NCI-H187 treated with DMSO at 0.1 percent for 48 hours (cell line): ENCODE results near the gene CMTR1.
A peak's percentile ranks its signal among the peaks of the same experiment; 100 is the strongest.
"Not testable (repeated sequence)": the region's sequence is repeated elsewhere in the genome, so short reads cannot be mapped to it uniquely, and the experiment has no call there.

Experiments used
- DNase-seq: peaks from one replicate; lab custom pipeline; 2025; lab: John Stamatoyannopoulos, UW

Gene CMTR1

GRCh38 chr6:37492991-37493660, 60.1 kb downstream of the CMTR1 start:
- DNase-seq, result no peak

GRCh38 chr6:37493661-37493995, 60.6 kb downstream of the CMTR1 start:
- no peak for DNase-seq

GRCh38 chr6:37495244-37495934, 62.4 kb downstream of the CMTR1 start:
- DNase-seq, result no peak

GRCh38 chr6:37496951-37497885, 64.2 kb downstream of the CMTR1 start:
- no peak for DNase-seq

GRCh38 chr6:37499433-37500293, 66.6 kb downstream of the CMTR1 start, which contains the start of gene CCDC167:
Gene CCDC167, minus strand, starts transcription at chr6:37499893. Its CDS starts 30 bp downstream, at chr6:37499863.
- DNase-seq, result peak; percentile 92

- no peak for DNase-seq
Measured at GRCh38 chr6:37500294-37500608, 67.2 kb downstream of the CMTR1 start.

- not testable (repeated sequence) for DNase-seq
Measured at GRCh38 chr6:37500904-37501303, 67.9 kb downstream of the CMTR1 start.

- no peak for DNase-seq
Measured at GRCh38 chr6:37501632-37502491, 68.8 kb downstream of the CMTR1 start.

GRCh38 chr6:37502703-37503291, 69.8 kb downstream of the CMTR1 start:
- DNase-seq, result no peak

GRCh38 chr6:37503309-37503965, 70.4 kb downstream of the CMTR1 start:
- no peak for DNase-seq

GRCh38 chr6:37504024-37504423, 71.0 kb downstream of the CMTR1 start:
- DNase-seq, result no peak

- no peak for DNase-seq
Measured at GRCh38 chr6:37506479-37506878, 73.5 kb downstream of the CMTR1 start.

- DNase-seq, result no peak
Measured at GRCh38 chr6:37507077-37507476, 74.1 kb downstream of the CMTR1 start.

GRCh38 chr6:37507690-37508421, 74.8 kb downstream of the CMTR1 start:
- no peak for DNase-seq

GRCh38 chr6:37511201-37511600, 78.2 kb downstream of the CMTR1 start:
- DNase-seq, result no peak

GRCh38 chr6:37511910-37512399, 78.9 kb downstream of the CMTR1 start:
- DNase-seq, result no peak

GRCh38 chr6:37512400-37513011, 79.5 kb downstream of the CMTR1 start:
- DNase-seq, result no peak

- DNase-seq, result no peak
Measured at GRCh38 chr6:37513155-37513554, 80.1 kb downstream of the CMTR1 start.

- DNase-seq, result no peak
Measured at GRCh38 chr6:37513576-37513975, 80.6 kb downstream of the CMTR1 start.
